ENCODE results near the gene SDE2.

SDE2 gene

DNA sequence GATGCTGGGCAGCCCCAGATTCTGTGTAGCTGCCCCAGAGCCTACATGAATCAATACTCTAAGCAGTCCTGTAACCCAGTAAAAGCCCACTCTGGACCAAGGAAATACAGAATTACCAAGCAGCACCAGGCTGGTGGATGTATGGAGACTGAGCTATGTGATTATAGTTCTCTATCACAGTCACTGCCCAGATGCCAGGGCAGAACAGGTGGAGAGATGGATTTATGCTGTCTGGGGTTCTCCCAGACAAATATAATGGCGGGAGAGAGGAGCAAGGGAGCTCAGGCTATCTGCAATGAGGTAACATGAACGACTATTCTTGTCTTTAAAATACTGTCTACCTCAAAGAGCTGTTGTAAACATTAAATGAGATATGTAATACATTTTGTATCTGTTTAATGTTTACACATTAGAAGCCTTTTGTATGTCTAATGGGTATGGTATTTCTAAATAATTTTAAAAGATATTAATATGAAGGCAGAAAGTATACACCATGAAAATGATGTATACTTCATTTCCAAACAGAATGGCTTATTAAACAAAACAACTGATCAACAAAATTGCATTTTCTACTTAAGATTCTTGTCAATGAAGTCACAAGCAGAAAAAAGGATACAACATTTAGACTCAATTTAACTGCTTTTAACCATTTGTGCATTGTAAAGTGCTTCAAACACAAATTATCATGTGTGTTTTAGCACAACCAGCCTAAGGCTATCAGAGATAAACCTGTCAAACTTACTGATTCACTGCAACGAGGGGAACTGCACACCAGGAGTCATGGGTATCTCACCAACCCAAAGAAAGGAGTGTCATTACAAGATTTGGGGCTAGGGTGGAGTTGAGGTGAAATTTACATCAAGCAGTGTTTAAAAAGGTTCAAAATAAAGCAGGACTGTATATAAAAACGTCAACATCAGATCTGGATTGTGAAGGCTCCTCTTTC is 3.0 kb downstream of the SDE2 start:
- no peak for DNase-seq (ENCODE audit: extremely low read depth, low read depth)
- TF ChIP-seq, protein P1, sequence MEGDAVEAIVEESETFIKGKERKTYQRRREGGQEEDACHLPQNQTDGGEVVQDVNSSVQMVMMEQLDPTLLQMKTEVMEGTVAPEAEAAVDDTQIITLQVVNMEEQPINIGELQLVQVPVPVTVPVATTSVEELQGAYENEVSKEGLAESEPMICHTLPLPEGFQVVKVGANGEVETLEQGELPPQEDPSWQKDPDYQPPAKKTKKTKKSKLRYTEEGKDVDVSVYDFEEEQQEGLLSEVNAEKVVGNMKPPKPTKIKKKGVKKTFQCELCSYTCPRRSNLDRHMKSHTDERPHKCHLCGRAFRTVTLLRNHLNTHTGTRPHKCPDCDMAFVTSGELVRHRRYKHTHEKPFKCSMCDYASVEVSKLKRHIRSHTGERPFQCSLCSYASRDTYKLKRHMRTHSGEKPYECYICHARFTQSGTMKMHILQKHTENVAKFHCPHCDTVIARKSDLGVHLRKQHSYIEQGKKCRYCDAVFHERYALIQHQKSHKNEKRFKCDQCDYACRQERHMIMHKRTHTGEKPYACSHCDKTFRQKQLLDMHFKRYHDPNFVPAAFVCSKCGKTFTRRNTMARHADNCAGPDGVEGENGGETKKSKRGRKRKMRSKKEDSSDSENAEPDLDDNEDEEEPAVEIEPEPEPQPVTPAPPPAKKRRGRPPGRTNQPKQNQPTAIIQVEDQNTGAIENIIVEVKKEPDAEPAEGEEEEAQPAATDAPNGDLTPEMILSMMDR (IDR thresholded peaks at IDR 0.05; ENCODE audit: low read depth, low read length, missing control alignments): no peak
- H3K4me3 ChIP-seq (replicated peaks; ENCODE audit: low read depth, low read length): peak overlapping the region; percentile 19

DNA sequence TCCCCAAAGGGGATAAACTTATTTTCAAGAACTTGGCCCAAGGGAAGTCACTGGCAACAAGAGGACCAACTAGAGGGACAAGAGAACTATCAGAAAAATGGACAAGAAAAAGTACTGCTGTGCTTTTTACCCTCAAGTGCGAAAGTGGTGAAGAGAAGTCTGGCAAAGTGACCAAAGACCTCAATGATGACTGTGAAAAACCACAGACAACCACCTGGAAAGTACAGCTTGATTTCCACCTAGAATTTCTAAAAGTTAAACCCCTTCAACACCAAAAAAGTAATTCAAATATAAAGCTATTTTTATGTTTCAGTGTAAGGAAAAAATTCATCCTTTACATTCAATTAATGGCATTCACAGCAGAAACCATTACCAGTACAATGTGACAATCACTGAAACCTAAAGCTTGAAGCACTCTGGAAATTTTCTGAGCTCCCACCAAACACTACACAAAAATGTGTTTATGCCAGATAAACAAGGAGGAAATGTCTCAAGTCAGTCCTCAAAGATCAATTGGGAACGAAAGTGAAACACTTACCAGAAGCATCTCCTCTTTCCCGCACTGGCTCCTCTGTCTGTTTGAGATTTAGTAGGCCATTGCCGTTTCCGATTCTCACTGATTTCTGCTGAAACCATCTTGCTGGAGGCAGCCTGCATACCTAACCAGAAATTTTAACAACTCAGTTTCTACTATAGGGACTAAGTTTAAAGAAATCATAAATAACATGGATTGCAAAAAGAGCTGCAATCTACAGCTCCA is 8.3 kb downstream of the SDE2 start:
- TF ChIP-seq, protein P1 (IDR thresholded peaks at IDR 0.05; ENCODE audit: low read depth, low read length, missing control alignments): no peak
- no peak overlapping the region for H3K4me3 ChIP-seq (replicated peaks; ENCODE audit: low read depth, low read length)
- no peak for DNase-seq (ENCODE audit: extremely low read depth, low read depth)

DNA sequence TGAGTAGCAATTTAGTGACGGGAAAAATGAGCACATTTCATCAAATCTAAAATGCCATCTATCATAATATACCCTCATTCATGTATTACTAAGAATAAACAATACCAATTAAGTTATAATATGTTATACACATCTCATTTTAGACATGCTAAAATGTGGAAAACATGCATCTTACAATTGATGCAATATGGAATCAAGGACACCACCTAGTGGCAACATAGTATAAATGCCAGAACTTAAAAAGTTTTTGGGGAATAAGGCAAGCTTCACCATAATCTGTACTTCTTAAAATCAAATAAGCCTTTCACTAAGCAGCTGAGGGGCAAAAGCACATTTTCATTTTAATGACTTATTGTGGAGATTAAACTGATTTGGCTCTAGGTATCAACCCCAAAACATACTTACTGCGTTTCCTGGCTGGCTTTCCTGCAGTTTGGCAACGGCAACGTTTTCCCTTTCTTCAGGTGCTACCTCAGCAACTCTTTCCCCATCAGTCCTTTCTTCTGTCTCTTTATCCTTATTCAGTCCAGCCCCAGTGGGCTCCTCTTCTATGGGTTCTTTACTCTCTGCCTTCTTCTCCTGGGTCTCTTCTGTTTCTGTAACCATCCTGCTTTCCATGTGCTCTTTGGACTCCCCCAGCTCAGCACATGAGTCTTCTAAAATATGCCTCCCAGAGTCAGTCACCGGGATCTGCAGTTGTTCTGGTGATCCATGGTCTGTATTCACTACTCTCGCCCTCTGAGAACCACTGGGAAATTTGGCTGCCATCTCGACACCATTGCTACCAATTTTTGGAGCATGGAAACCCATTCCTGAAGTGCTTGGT is 11.4 kb downstream of the SDE2 start:
- TF ChIP-seq, protein P1 (IDR thresholded peaks at IDR 0.05; ENCODE audit: low read depth, low read length, missing control alignments): peak; percentile 61
- no peak overlapping the region for H3K4me3 ChIP-seq (replicated peaks; ENCODE audit: low read depth, low read length)
- DNase-seq (ENCODE audit: extremely low read depth, low read depth): no peak

DNA sequence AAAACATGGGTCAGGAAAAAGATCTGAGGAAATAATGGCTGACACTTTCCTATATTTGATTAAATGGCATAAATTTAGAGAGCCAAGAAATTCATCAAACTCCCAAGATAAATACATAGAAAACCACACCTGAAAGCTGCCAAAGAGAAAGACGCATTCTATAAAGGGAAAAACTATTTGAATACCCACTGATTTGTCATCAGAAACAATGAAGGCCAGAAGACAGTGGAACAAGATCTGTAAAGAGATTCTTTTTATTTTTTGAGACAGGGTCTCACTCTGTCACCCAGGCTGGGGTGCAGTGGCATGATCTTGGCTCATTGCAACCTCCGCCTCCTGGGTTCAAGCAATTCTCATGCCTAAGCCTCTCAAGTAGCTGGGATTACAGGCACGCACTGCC is 17.4 kb downstream of the SDE2 start:
- DNase-seq (ENCODE audit: extremely low read depth, low read depth): no peak
- TF ChIP-seq, protein P1 (IDR thresholded peaks at IDR 0.05; ENCODE audit: low read depth, low read length, missing control alignments): no peak
- no peak overlapping the region for H3K4me3 ChIP-seq (replicated peaks; ENCODE audit: low read depth, low read length)

DNA sequence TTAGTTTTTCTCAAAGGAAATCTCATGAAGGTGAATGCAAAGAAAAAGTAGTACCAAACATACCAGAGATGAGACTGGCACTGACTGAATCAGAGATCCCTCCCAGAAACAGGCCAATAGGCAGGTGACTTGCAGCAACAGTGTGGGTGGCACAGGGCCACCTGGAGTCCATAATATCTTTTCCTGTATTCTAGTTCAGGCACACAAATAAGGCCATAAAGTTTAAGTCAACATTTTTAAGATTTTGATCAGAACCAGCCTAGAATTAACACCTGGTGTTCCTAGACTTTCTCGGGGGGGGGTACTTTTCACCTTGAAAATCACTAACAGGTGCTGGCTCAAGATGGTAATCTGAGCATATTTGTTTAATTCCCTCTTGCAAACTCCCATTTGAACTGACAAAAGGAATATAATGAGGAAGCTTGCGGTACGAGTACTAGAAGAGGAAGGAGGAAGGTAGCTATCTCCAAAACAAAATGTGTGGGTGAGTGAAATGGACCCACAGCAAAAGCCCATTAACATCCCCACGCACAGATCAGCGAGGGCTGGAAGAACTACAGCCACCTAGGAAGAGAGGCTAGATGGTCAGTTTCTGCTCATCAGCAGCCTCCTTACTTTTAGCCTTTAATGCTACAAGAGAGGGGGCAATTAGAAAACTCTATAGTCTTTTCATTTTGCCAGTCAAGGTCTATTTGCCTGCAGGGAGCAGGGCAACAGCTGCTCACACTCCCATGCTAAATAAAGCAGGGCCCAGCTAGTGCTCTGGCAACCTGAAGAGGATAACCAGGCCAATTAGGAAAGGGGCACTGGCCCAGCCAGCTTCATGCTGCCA is 18.9 kb downstream of the SDE2 start:
- DNase-seq (ENCODE audit: extremely low read depth, low read depth): no peak
- H3K4me3 ChIP-seq (replicated peaks; ENCODE audit: low read depth, low read length): no peak overlapping the region
- TF ChIP-seq, protein P1 (IDR thresholded peaks at IDR 0.05; ENCODE audit: low read depth, low read length, missing control alignments): no peak

All from HFF-Myc (cell line).